ENCODE results near the gene ALPP. TPM values are rescaled to one million over a fixed set of nuclear protein-coding genes. Genes with fewer than 3 reads are reported as not detected.

The ALPP gene
- total and polyA plus RNA-seq, 2 donors (not counting 3 experiments of a cell fraction or from before 2014, with no cell fraction given): not detected

- Histone ChIP-seq H3K9me1 (replicated peaks; ENCODE audit: control insufficient read depth, extremely low read depth, insufficient read depth, low read length) (no peaks in the 10 kb centered on the region), H3K4me3 (replicated peaks in 1 of 3; ENCODE audit: insufficient read depth in 1 of 3, low read depth in 1 of 3, low read length in 3 of 3) (no peak overlapping the region), H2AFZ (ENCODE audit: low read depth, low read length) (no peak overlapping the region), H3K9ac (replicated peaks; ENCODE audit: extremely low read depth, insufficient read depth, low read length) (no peak overlapping the region), H3K27me3 (ENCODE audit: control insufficient read depth in 2 of 2, insufficient read depth in 2 of 2, low read length in 2 of 2) (peaks cover 41 to 58% of the 10 kb centered on the region in 2 experiments), H3K4me1 (ENCODE audit: control insufficient read depth, extremely low read depth, insufficient read depth, low read length) (no peaks in the 10 kb centered on the region), H3K79me2 (ENCODE audit: control insufficient read depth, insufficient read depth, low read length) (no peaks in the 10 kb centered on the region), H3K9me3 (replicated peaks; ENCODE audit: control insufficient read depth, insufficient read depth, low read length) (no peaks in the 10 kb centered on the region), H3K4me2 (ENCODE audit: insufficient read depth, low read length) (no peak overlapping the region), H3K36me3 (ENCODE audit: control insufficient read depth in 2 of 2, extremely low read depth in 1 of 2, insufficient read depth in 2 of 2, low read length in 2 of 2) (no peaks in the 10 kb centered on the region), H4K20me1 (replicated peaks; ENCODE audit: control insufficient read depth, extremely low read depth, insufficient read depth, low read length) (no peaks in the 10 kb centered on the region), H3K27ac (ENCODE audit: insufficient read depth, low read depth, low read length) (no peak overlapping the region)
- FAIRE-seq: no peak
- CTCF ChIA-PET: interaction anchor here (1.7 kb wide), 1 partner anchor 516 kb away, joined by 5 read pairs; no protein-coding TSS in a partner anchor
- dilution Hi-C loops (cut with MboI; ENCODE audit: extremely low pct_ligation_motif_present, low sequenced_read_pairs) (no loop called here), intact Hi-C loops (cut with micrococcal nuclease) (no loop called here)
- TF ChIP-seq POLR2AphosphoS5 (IDR thresholded peaks at IDR 0.05; ENCODE audit: insufficient read depth, low read depth, low read length) (no peak), MYC (IDR thresholded peaks at IDR 0.05; ENCODE audit: low read depth, low read length) (no peak), CTCF (IDR thresholded peaks at IDR 0.05; ENCODE audit: extremely low read depth in 1 of 2, insufficient read depth in 1 of 2, low read depth in 1 of 2, low read length in 2 of 2) (no peak), POLR2A (IDR thresholded peaks at IDR 0.05; ENCODE audit: low read depth, low read length) (no peak), EZH2 (IDR thresholded peaks at IDR 0.05; ENCODE audit: borderline replicate concordance, low read depth, low read length, severe bottlenecking) (no peak), GATA2 (IDR thresholded peaks at IDR 0.05; ENCODE audit: insufficient read depth, insufficient read length, low read depth, low read length) (no peak), JUN (IDR thresholded peaks at IDR 0.05; ENCODE audit: borderline replicate concordance, insufficient read depth, insufficient read length, low read depth) (no peak), FOS (IDR thresholded peaks at IDR 0.05; ENCODE audit: borderline replicate concordance, insufficient read depth, low read length) (no peak)
- TF ChIP-seq, protein P1, sequence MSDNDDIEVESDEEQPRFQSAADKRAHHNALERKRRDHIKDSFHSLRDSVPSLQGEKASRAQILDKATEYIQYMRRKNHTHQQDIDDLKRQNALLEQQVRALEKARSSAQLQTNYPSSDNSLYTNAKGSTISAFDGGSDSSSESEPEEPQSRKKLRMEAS (IDR thresholded peaks at IDR 0.05; ENCODE audit: insufficient read depth, insufficient read length): no peak
- POLR2A ChIA-PET: no interaction called here
- no TSS peak for BruUV-seq (replicated peaks)
- no peak for DNase-seq (ENCODE audit: low read depth, low spot score)
These were observed 38.2 kb downstream of the ALPP start for GRCh38 chr2:232416521-232417470.
